Right atrium auricular region (tissue), 2 donors: Measurements from ENCODE around the gene PLCB4. TPM values are rescaled to one million over a fixed set of nuclear protein-coding genes. Genes with fewer than 3 reads are reported as not detected.

ENCODE experiments used
- DNase-seq: peaks from one replicate; pipeline ENCODE4 v3.0.0-alpha.2; 2019; ENCODE audit warnings: low spot score
- H3K27ac ChIP-seq, 2 donors: fragments of 200-600 bp; sonication (generic); 1 replicate in 1 of 2; 2 replicates in 1 of 2; pipeline ENCODE4 v1.5.1; 2016 to 2019
- H3K27me3 ChIP-seq, 2 donors: fragments of 200-600 bp; sonication (generic); one replicate each; pipeline versions ENCODE4 v1.5.1 to v1.6.0; 2017 to 2019
- H3K36me3 ChIP-seq: fragments of 200-600 bp; sonication (generic); one replicate; pipeline ENCODE4 v1.5.1; 2016
- H3K4me1 ChIP-seq, 2 donors: fragments of 200-600 bp; sonication (generic); one replicate each; pipeline versions ENCODE4 v1.5.1 to v1.6.0; 2017 to 2019
- H3K4me3 ChIP-seq, 2 donors: fragments of 200-600 bp; sonication (generic); 1 replicate in 1 of 2; 2 replicates in 1 of 2; pipeline ENCODE4 v1.5.1; 2017 to 2019; ENCODE audit warnings: mild to moderate bottlenecking in 1 of 2, moderate library complexity in 1 of 2
- H3K9me3 ChIP-seq, 2 donors: fragments of 200-600 bp; sonication (generic); one replicate each; pipeline ENCODE4 v1.5.1; 2019
- total RNA-seq, 2 donors: library from RNA; depleted of rRNA; stranded (reverse); fragments of >200 nt; gene quantifications; one replicate each; pipeline ENCODE4 v1.1.0, GENCODE V29; 2016
- TF ChIP-seq, protein P1 (sequence below), 2 donors: fragments of 200-600 bp; sonication (generic); IDR thresholded peaks; one replicate each; pipeline ENCODE4 v1.5.1; 2019; ENCODE audit warnings: antibody characterized with exemption in 2 of 2

The PLCB4 gene
- total RNA-seq, 2 donors from 2014 or later = 14.3 to 32.4 TPM

DNA sequence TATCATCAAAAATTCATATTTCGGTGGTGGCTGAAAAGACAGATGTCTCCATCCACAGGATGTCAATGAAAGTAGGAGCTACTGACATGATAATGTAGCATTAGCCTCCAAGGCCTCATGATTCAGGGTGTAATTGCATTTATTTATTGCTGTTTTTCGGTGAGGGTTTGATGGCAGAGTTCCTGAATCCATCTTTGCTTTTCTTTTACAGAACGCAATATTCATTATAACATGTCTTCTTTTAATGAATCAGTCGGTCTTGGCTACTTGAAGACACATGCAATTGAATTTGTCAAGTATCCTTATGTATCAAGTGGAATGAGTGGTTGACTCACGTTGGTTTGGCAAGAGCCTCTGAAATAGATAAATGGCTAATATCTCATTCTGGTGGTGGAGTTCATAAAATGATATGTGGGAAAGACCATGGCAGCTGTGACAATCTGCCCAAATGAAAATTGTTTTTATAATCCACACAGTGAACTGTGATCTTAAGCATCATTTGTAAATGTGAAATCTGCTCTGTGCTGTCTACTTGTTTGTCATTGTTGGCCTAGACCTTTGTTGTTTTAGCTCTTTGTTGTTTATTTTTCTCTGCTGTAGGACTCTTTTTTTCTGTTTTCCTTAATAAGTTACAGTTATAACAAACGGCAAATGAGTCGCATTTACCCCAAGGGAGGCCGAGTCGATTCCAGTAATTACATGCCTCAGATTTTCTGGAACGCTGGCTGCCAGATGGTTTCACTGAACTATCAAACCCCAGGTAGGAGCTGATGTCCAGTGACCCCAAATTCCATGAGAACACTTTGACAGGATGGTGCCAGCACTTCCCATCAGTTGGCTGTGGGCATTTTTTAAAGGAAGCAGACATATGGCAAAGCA is 339.8 kb downstream of the PLCB4 start:
- Histone ChIP-seq H3K27me3 (no peaks in the 10 kb centered on the region), H3K4me3 (no peak overlapping the region), H3K36me3 (peaks cover 27% of the 10 kb centered on the region), H3K9me3 (no peaks in the 10 kb centered on the region), H3K4me1 (no peaks in the 10 kb centered on the region), H3K27ac (no peak overlapping the region)
- TF ChIP-seq, protein P1, sequence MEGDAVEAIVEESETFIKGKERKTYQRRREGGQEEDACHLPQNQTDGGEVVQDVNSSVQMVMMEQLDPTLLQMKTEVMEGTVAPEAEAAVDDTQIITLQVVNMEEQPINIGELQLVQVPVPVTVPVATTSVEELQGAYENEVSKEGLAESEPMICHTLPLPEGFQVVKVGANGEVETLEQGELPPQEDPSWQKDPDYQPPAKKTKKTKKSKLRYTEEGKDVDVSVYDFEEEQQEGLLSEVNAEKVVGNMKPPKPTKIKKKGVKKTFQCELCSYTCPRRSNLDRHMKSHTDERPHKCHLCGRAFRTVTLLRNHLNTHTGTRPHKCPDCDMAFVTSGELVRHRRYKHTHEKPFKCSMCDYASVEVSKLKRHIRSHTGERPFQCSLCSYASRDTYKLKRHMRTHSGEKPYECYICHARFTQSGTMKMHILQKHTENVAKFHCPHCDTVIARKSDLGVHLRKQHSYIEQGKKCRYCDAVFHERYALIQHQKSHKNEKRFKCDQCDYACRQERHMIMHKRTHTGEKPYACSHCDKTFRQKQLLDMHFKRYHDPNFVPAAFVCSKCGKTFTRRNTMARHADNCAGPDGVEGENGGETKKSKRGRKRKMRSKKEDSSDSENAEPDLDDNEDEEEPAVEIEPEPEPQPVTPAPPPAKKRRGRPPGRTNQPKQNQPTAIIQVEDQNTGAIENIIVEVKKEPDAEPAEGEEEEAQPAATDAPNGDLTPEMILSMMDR (IDR thresholded peaks at IDR 0.05) = peak in 1 of 2 donors; percentile 6
- no peak for DNase-seq

DNA sequence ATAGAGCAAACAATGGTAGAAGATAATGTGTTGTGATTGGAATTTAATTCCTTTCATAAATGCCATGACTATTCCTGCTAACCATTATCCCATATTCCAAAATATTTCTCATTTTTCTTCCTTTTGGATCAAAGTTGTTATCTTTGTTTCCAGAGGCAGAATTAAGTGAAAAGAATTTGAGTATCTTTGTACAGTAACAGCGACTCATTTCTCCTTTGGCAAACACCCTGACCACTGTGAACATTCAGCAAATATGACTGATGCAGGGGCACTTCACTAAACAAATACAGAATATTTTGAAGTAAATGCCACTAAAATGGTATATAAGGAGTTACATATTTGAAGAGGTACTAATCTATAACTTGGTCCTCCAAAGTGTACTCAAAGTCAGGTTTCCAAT is 340.5 kb downstream of the PLCB4 start:
- TF ChIP-seq, protein P1 (IDR thresholded peaks at IDR 0.05) = no peak
- Histone ChIP-seq H3K4me3 (no peak overlapping the region), H3K4me1 (no peaks in the 10 kb centered on the region), H3K27me3 (no peaks in the 10 kb centered on the region), H3K27ac (no peak overlapping the region), H3K36me3 (peaks cover 31% of the 10 kb centered on the region), H3K9me3 (no peaks in the 10 kb centered on the region)
- no peak for DNase-seq

DNA sequence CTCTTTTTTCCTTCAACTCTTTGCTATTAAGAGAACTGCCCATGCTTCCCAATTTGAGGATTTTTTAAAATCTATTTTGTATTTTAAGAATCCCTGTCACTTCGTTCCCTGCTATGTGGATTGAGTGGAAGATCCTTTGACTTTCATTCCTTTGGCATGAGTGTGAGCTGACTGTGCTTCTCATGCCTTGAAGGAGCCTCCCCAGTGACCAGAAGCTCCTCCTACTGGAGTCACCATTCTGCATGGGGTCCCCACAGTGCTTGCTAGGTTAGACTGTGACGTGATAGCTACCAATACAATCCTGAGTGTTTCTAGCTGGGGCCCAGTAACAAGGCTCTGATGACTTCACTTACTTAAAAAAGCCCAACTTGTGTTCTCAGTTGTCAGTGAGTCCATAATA is 341.1 kb downstream of the PLCB4 start:
- DNase-seq = no peak
- TF ChIP-seq, protein P1 (IDR thresholded peaks at IDR 0.05) = no peak
- H3K27ac ChIP-seq = no peak overlapping the region
- no peaks in the 10 kb centered on the region for H3K27me3 ChIP-seq
- H3K4me1 ChIP-seq = no peaks in the 10 kb centered on the region
- H3K4me3 ChIP-seq = no peak overlapping the region
- peaks cover 32% of the 10 kb centered on the region for H3K36me3 ChIP-seq
- no peaks in the 10 kb centered on the region for H3K9me3 ChIP-seq

DNA sequence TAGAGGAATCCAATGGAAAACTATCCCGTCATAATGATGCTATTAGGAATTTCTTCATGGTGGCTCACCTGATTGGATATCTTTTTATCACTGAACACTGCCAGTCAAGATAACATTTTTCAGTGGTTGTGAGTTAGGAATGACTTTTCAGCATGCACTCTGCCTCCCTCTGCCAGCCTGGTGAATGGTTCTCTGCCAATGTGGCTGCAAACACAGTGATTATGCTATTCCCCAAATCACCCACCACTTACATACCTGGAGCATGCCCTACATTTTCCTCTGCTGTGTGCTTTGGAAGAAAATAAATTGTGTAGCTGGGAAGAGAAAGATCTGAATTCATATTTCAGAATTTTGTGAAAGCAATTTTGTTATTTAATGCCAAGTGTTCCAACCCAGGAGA is 342.9 kb downstream of the PLCB4 start:
- no peaks in the 10 kb centered on the region for H3K9me3 ChIP-seq
- no peak overlapping the region for H3K4me3 ChIP-seq
- TF ChIP-seq, protein P1 (IDR thresholded peaks at IDR 0.05) = no peak
- H3K36me3 ChIP-seq = peaks cover 32% of the 10 kb centered on the region
- DNase-seq = no peak
- no peak overlapping the region for H3K27ac ChIP-seq
- no peaks in the 10 kb centered on the region for H3K27me3 ChIP-seq
- H3K4me1 ChIP-seq = no peaks in the 10 kb centered on the region

GRCh38 chr20:9412309-9412708 is 343.4 kb downstream of the PLCB4 start:
- Histone ChIP-seq H3K27ac (no peak overlapping the region), H3K4me3 (no peak overlapping the region), H3K36me3 (peaks cover 28% of the 10 kb centered on the region), H3K27me3 (no peaks in the 10 kb centered on the region), H3K9me3 (no peaks in the 10 kb centered on the region), H3K4me1 (no peaks in the 10 kb centered on the region)
- no peak for DNase-seq
- TF ChIP-seq, protein P1 (IDR thresholded peaks at IDR 0.05) = no peak
